Progenitor cell of endocrine pancreas (in vitro differentiated cells): ENCODE data around the gene NXNL1. TPM values are rescaled to one million over a fixed set of nuclear protein-coding genes. Genes with fewer than 3 reads are reported as not detected.

Experiments
- DNase-seq: peaks from one replicate; pipeline ENCODE4 v3.0.0; 2021; ENCODE audit warnings: low spot score; ENCODE audit not compliant: unreplicated experiment
- H3K27ac Mint-ChIP-seq: 2 replicates; pipeline ENCODE4 v1.8.0; 2021; ENCODE audit warnings: mild to moderate bottlenecking, moderate library complexity, mixed read lengths
- H3K27me3 Mint-ChIP-seq: 2 replicates; pipeline ENCODE4 v1.8.0; 2021; ENCODE audit warnings: mixed read lengths
- H3K36me3 Mint-ChIP-seq: 2 replicates; pipeline ENCODE4 v1.8.0; 2022; ENCODE audit warnings: mixed read lengths; ENCODE audit not compliant: insufficient read depth
- H3K4me1 Mint-ChIP-seq: 2 replicates; pipeline ENCODE4 v1.8.0; 2021; ENCODE audit warnings: low read depth, mixed read lengths
- H3K4me3 Mint-ChIP-seq: 2 replicates; pipeline ENCODE4 v1.8.0; 2021; ENCODE audit warnings: low read depth, mild to moderate bottlenecking, moderate library complexity, mixed read lengths
- H3K9me3 Mint-ChIP-seq: 2 replicates; pipeline ENCODE4 v1.8.0; 2021; ENCODE audit warnings: low read depth, mixed read lengths
- total RNA-seq: library from RNA; stranded (reverse); gene quantifications from 2 replicates; pipeline ENCODE4 v1.2.1, GENCODE V29; 2021
- TF ChIP-seq, protein P1 (sequence below): fragments of 200-600 bp; sonication (generic); IDR thresholded peaks from one replicate; pipeline ENCODE4 v1.5.0; 2021; ENCODE audit warnings: antibody characterized with exemption, mild to moderate bottlenecking; ENCODE audit not compliant: unreplicated experiment

The NXNL1 gene
- total RNA-seq, 1 donor from 2014 or later = not detected

DNA sequence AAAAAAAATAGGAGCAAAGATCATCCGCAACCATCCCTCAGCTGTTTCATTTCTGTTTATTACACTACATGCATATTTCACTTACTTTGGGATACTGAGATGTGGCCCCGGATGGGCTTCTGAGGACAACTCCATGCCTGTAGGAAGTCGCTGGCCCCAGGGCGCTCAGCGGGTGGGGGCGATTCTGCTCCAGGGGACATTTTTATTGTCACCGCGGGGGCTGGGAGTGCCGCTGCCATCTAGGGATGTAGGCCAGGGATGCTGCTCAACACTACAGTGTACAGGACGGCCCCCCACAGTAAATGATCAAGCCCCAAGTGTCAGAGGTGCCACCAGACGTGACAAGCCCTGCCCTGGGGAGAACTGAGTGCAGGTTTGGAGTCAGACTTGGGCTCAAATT lies 48.9 kb downstream of the NXNL1 start:
- no peaks in the 10 kb centered on the region for H3K9me3 Mint-ChIP-seq
- no peaks in the 10 kb centered on the region for H3K27me3 Mint-ChIP-seq
- no peaks in the 10 kb centered on the region for H3K36me3 Mint-ChIP-seq
- no peak overlapping the region for H3K4me3 Mint-ChIP-seq
- peaks cover 26% of the 10 kb centered on the region for H3K4me1 Mint-ChIP-seq
- DNase-seq = no peak
- peak overlapping the region; percentile 52 for H3K27ac Mint-ChIP-seq
- TF ChIP-seq, protein P1, sequence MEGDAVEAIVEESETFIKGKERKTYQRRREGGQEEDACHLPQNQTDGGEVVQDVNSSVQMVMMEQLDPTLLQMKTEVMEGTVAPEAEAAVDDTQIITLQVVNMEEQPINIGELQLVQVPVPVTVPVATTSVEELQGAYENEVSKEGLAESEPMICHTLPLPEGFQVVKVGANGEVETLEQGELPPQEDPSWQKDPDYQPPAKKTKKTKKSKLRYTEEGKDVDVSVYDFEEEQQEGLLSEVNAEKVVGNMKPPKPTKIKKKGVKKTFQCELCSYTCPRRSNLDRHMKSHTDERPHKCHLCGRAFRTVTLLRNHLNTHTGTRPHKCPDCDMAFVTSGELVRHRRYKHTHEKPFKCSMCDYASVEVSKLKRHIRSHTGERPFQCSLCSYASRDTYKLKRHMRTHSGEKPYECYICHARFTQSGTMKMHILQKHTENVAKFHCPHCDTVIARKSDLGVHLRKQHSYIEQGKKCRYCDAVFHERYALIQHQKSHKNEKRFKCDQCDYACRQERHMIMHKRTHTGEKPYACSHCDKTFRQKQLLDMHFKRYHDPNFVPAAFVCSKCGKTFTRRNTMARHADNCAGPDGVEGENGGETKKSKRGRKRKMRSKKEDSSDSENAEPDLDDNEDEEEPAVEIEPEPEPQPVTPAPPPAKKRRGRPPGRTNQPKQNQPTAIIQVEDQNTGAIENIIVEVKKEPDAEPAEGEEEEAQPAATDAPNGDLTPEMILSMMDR = no peak

DNA sequence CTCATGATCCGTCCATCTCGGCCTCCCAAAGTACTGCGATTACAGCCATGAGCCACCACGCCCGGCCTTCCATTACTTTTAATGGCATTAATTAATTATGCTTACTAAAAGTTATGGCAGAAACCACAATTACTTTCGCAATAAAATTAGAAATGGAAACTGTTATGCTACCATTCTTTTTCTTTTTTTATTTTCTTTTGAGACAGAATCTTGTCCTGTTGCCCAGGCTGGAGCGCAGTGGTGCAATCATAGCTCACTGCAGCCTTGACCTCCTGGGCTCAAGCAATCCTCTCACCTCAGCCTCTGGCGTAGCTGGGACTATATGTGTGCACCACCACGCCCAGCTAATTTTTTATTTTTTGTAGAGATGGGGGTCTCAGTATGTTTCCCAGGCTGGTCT lies 50.7 kb downstream of the NXNL1 start:
- Mint-ChIP-seq H3K36me3 (no peaks in the 10 kb centered on the region), H3K4me3 (no peak overlapping the region), H3K27me3 (no peaks in the 10 kb centered on the region), H3K9me3 (no peaks in the 10 kb centered on the region), H3K27ac (no peak overlapping the region), H3K4me1 (peaks cover 21% of the 10 kb centered on the region)
- TF ChIP-seq, protein P1 = no peak
- no peak for DNase-seq

DNA sequence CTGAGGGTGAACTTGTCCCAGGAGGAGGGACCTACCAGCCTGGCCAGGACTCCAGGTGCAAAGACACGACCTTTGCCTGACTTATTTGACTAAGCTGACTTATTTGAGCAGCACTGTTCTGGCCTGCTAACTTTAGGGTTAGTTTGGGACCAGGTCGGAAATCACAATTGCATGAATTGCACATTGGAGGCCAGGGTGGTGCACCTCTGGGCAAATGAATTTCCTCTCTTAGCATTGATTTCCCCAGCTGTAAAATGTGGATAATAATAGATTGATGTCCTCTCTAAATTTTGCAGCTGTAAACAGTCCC lies 53.9 kb downstream of the NXNL1 start:
- no peaks in the 10 kb centered on the region for H3K9me3 Mint-ChIP-seq
- TF ChIP-seq, protein P1 = no peak
- no peaks in the 10 kb centered on the region for H3K36me3 Mint-ChIP-seq
- no peaks in the 10 kb centered on the region for H3K27me3 Mint-ChIP-seq
- no peak for DNase-seq
- H3K4me1 Mint-ChIP-seq = peaks cover 9% of the 10 kb centered on the region
- H3K27ac Mint-ChIP-seq = peak overlapping the region; percentile 60
- H3K4me3 Mint-ChIP-seq = no peak overlapping the region

DNA sequence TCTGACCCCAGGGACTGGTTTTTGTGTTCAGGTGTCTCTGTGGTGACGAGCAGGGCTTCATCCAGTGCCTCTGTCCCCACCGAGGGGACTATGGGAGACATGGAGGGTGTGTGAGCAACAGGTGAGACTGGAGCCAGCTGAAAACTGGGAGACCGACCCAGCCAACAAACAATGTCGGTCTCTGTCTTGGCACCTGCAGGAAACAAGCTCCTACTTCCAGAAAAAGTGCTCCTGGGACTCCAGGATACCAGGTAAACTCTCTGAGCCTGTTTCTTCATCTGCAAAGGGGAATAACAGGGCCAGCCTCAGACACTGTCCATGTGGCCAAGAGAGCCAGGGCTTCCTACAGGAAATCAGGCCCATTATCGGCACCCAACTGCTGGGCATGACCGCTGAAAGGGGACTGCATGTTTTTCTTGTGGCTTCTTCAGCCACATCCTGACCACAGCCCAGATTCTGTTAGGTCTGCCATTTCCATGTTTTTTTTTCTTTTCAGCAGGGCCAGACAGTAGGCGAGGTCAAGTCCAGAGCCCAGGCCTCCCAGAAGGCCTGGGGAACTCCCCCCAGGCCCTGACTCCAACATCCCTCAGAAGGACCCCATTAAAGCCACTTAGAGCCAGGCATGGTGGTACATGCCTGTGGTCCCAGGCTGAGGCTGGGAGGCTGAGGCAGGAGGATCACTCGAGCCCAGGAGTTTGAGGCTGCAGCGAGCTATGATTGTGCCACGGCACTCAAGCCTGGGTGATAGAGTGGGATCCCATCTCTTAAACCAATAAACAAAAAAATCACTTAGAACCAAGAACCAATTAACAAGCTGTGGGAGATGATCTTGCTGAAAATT lies 54.5 kb downstream of the NXNL1 start:
- Mint-ChIP-seq H3K36me3 (no peaks in the 10 kb centered on the region), H3K27ac (peak overlapping the region; percentile 60), H3K9me3 (no peaks in the 10 kb centered on the region)

More for the DNA sequence above, 54.5 kb downstream of the NXNL1 start:
- peaks cover 9% of the 10 kb centered on the region for H3K4me1 Mint-ChIP-seq
- DNase-seq = no peak
- H3K4me3 Mint-ChIP-seq = no peak overlapping the region
- TF ChIP-seq, protein P1 = no peak
- H3K27me3 Mint-ChIP-seq = peaks cover 3% of the 10 kb centered on the region

Other genes with a start within 250 kb of the NXNL1 start
- gene USE1, start 245.6 kb downstream of the NXNL1 start, total RNA-seq = 23.6 and 27.2 TPM in 2 replicates
- 20.1 and 21.8 TPM in 2 replicates for gene OCEL1, start 234.7 kb downstream of the NXNL1 start, total RNA-seq
- 134 and 150 TPM in 2 replicates for gene NR2F6, start 215.0 kb downstream of the NXNL1 start, total RNA-seq
- gene USHBP1, start 196.2 kb downstream of the NXNL1 start, total RNA-seq = 0.38 and 0.51 TPM in 2 replicates
- gene BABAM1, start 193.5 kb downstream of the NXNL1 start, total RNA-seq = 93.4 and 113 TPM in 2 replicates
- gene ANKLE1, start 179.0 kb downstream of the NXNL1 start, total RNA-seq = 6.4 and 8.1 TPM in 2 replicates
- gene ABHD8, start 157.5 kb downstream of the NXNL1 start, total RNA-seq = 16.2 and 16.9 TPM in 2 replicates
- 54.0 and 54.4 TPM in 2 replicates for gene MRPL34, start 155.1 kb downstream of the NXNL1 start, total RNA-seq
- gene DDA1, start 151.4 kb downstream of the NXNL1 start, total RNA-seq = 38.6 and 41.4 TPM in 2 replicates
- 45.2 and 45.3 TPM in 2 replicates for gene ANO8, start 126.1 kb downstream of the NXNL1 start, total RNA-seq
- gene GTPBP3, start 123.4 kb downstream of the NXNL1 start, total RNA-seq = 44.5 and 46.9 TPM in 2 replicates
- 0.12 and 0.42 TPM in 2 replicates for gene PLVAP, start 83.6 kb downstream of the NXNL1 start, total RNA-seq
- gene CCDC194, start 66.7 kb downstream of the NXNL1 start, total RNA-seq = not detected in 2 replicates
- 0.60 and 0.67 TPM in 2 replicates for gene BST2, start 55.3 kb downstream of the NXNL1 start, total RNA-seq
- gene MVB12A, start 40.9 kb downstream of the NXNL1 start, total RNA-seq = 50.7 and 56.6 TPM in 2 replicates
- gene TMEM221, start 12.3 kb downstream of the NXNL1 start, total RNA-seq = 3.6 and 4.5 TPM in 2 replicates
- 16.7 and 19.8 TPM in 2 replicates for gene SLC27A1, start 9.6 kb upstream of the NXNL1 start, total RNA-seq
- 102 and 107 TPM in 2 replicates for gene PGLS, start 50.7 kb upstream of the NXNL1 start, total RNA-seq
- 53.6 and 54.3 TPM in 2 replicates for gene COLGALT1, start 94.7 kb upstream of the NXNL1 start, total RNA-seq
- 3.9 and 4.0 TPM in 2 replicates for gene UNC13A, start 227.4 kb upstream of the NXNL1 start, total RNA-seq